Uterus (tissue), 2 donors: Measurements from ENCODE around the gene GRIK3.

Experiments used
- CTCF ChIP-seq, 4 experiments: fragments of 200-600 bp in 2 of 4; fragments of 450-650 bp in 2 of 4; sonication (generic) in 2 of 4; IDR thresholded peaks; one replicate each; pipeline ENCODE4 v1.5.1; 2016 to 2019; ENCODE audit warnings: antibody characterized with exemption in 4 of 4, mild to moderate bottlenecking in 2 of 4, moderate library complexity in 1 of 4
- POLR2A ChIP-seq, 2 donors: fragments of 450-650 bp; IDR thresholded peaks; one replicate each; pipeline ENCODE4 v1.6.1; 2016; ENCODE audit warnings: antibody characterized with exemption in 2 of 2, mild to moderate bottlenecking in 1 of 2, moderate library complexity in 1 of 2

DNA sequence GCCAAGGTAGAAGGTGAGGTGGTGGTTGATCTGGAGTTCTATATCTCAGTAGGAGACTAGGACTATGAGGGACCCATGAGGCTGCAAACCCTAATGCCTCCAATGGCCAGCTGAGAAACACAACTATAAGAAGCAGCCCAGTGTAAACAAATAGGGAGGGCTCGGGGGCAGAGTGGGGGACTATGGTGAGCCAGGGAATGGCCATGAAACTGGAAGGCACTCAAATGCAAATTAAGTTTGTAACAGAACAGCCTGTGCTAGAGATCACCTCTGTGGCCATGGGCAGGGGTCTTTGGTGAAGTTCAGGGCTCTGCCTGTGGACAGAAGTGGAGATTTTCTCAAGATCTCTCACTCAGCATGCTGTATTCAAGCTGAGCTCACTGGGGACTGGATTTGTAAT, 187.1 kb downstream of the GRIK3 start:
- no peak for TF ChIP-seq CTCF (IDR thresholded peaks at IDR 0.05)
- TF ChIP-seq POLR2A (IDR thresholded peaks at IDR 0.05): no peak
